ENCODE data around the gene ZC2HC1C. TPM values are rescaled to one million over a fixed set of nuclear protein-coding genes. Genes with fewer than 3 reads are reported as not detected.

The ZC2HC1C gene
- total RNA-seq, 1 donor: 2.2 TPM

- no peak for DNase-seq (ENCODE audit: low read depth)
- no peak for TF ChIP-seq CTCF (IDR thresholded peaks at IDR 0.05; ENCODE audit: insufficient read depth, low read depth, low read length)
Observed at GRCh38 chr14:75046899-75047298, 22.5 kb upstream of the ZC2HC1C start.

GRCh38 chr14:75047506-75047905 is 21.9 kb upstream of the ZC2HC1C start:
- no peak for DNase-seq (ENCODE audit: low read depth)
- no peak overlapping the region for H3K4me3 ChIP-seq (ENCODE audit: low read depth, low read length)
- TF ChIP-seq CTCF (IDR thresholded peaks at IDR 0.05; ENCODE audit: insufficient read depth, low read depth, low read length): no peak

More at GRCh38 chr14:75046899-75047298, 22.5 kb upstream of the ZC2HC1C start:
- H3K4me3 ChIP-seq (ENCODE audit: low read depth, low read length): no peak overlapping the region

- no peak for TF ChIP-seq CTCF (IDR thresholded peaks at IDR 0.05; ENCODE audit: insufficient read depth, low read depth, low read length)
- H3K4me3 ChIP-seq (ENCODE audit: low read depth, low read length): no peak overlapping the region
- DNase-seq (ENCODE audit: low read depth): no peak
Observed at GRCh38 chr14:75048101-75048500, 21.3 kb upstream of the ZC2HC1C start.

- H3K4me3 ChIP-seq (ENCODE audit: low read depth, low read length): no peak overlapping the region
- no peak for DNase-seq (ENCODE audit: low read depth)
- TF ChIP-seq CTCF (IDR thresholded peaks at IDR 0.05; ENCODE audit: insufficient read depth, low read depth, low read length): no peak
Observed at GRCh38 chr14:75049136-75049535, 20.3 kb upstream of the ZC2HC1C start.

- peak; percentile 59 for DNase-seq (ENCODE audit: low read depth)
- H3K4me3 ChIP-seq (ENCODE audit: low read depth, low read length): no peak overlapping the region
- TF ChIP-seq CTCF (IDR thresholded peaks at IDR 0.05; ENCODE audit: insufficient read depth, low read depth, low read length): no peak
Observed at GRCh38 chr14:75049731-75050201, 19.7 kb upstream of the ZC2HC1C start.

- peak within 1 kb of the TSS; percentile 64 for H3K4me3 ChIP-seq (ENCODE audit: low read depth, low read length)
- no peak for TF ChIP-seq CTCF (IDR thresholded peaks at IDR 0.05; ENCODE audit: insufficient read depth, low read depth, low read length)
- DNase-seq (ENCODE audit: low read depth): peak; percentile 73
Observed at GRCh38 chr14:75050852-75051555, 18.4 kb upstream of the ZC2HC1C start, which contains the start of gene MLH3. Gene MLH3 (minus strand): TSS chr14:75051467. CDS start chr14:75049655, 1,812 bp downstream.

- no peak for DNase-seq (ENCODE audit: low read depth)
- no peak for TF ChIP-seq CTCF (IDR thresholded peaks at IDR 0.05; ENCODE audit: insufficient read depth, low read depth, low read length)
- H3K4me3 ChIP-seq (ENCODE audit: low read depth, low read length): peak overlapping the region; percentile 64
Observed at GRCh38 chr14:75051556-75051899, 17.9 kb upstream of the ZC2HC1C start.

Data from fibroblast of villous mesenchyme (primary cell).